ENCODE data around the gene RNF214. TPM values are rescaled to one million over a fixed set of nuclear protein-coding genes. Genes with fewer than 3 reads are reported as not detected.
"Not testable (repeated sequence)": the region's sequence is repeated elsewhere in the genome, so short reads cannot be mapped to it uniquely, and the experiment has no call there.

RNF214 gene
- total and polyA plus RNA-seq, 10 of the 15 experiments (the other 5 are each of a cell fraction or from before 2014, with no cell fraction given): 4.8 to 16.8 (median 10.5) TPM

DNA sequence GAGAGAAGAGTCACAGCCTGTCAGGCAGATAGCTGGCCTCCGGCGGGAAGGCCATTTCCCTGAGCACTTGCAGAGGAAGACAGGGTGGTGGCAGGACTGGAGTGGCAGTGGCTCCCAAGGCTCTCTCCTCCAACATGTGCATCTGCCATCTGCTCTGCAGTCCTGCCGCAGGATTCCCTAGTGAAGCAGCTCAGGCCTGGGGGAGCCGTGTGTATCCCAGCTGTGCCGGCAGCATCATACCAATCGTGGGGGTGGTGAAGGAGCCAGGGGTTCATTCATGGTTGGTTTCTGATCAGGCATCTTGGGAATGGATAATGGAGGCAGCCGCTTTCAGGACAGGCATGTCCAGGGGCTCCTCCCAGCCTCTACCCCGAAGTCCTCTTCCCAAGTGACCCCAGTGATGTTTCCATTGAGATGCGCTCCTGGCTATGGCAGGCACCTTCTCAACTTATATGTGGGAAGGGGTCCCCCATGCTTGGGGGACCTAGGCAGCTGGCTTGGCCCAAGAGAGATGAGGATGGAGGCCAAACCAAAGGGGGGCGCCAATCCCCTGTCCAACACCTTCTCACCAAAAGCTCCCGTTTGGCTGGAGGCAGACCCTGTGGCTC lies 27.2 kb upstream of the RNF214 start:
- Histone ChIP-seq H3K27me3 (replicated peaks in 1 of 2; ENCODE audit: control insufficient read depth in 2 of 2, insufficient read depth in 2 of 2, low read length in 1 of 2) (no peaks in the 10 kb centered on the region), H3K4me1 (ENCODE audit: control insufficient read depth, insufficient read depth, low read length) (no peaks in the 10 kb centered on the region), H3K27ac (ENCODE audit: control insufficient read depth, insufficient read depth) (no peak overlapping the region), H3K9ac (ENCODE audit: control insufficient read depth, insufficient read depth, low read length) (no peak overlapping the region), H3K9me3 (replicated peaks; ENCODE audit: control insufficient read depth, insufficient read depth, low read length) (no peaks in the 10 kb centered on the region), H4K20me1 (ENCODE audit: control insufficient read depth, insufficient read depth) (no peaks in the 10 kb centered on the region), H3K79me2 (ENCODE audit: control insufficient read depth, insufficient read depth, low read length) (no peaks in the 10 kb centered on the region), H3K4me2 (ENCODE audit: control insufficient read depth, insufficient read depth) (no peak overlapping the region), H3K36me3 (ENCODE audit: control insufficient read depth in 2 of 2, insufficient read depth in 2 of 2, low read length in 1 of 2) (peaks cover 0 to 4% of the 10 kb centered on the region in 2 experiments; a peak in 3 of 4 replicates), H3K4me3 (no peak overlapping the region), H2AFZ (ENCODE audit: control insufficient read depth, low read depth, low read length) (no peak overlapping the region)
- ChIA-PET RAD21 (ENCODE audit: unreplicated experiment) (interaction anchor here (0.6 to 0.9 kb wide), 2 partner anchors 22 to 1444 kb away, joined by 3 read pairs; no protein-coding TSS in a partner anchor), SMC1A (ENCODE audit: uncharacterized antibody, unreplicated experiment) (interaction anchor here (0.7 kb wide), 1 partner anchor 370 kb away, joined by 3 read pairs; no protein-coding TSS in a partner anchor), POLR2A (no interaction called here), CTCF (interaction anchor here (1.1 kb wide), 1 partner anchor 10 kb away, joined by 3 read pairs; no protein-coding TSS in a partner anchor)
- intact Hi-C loops (cut with micrococcal nuclease; ENCODE audit: unreplicated experiment): loop anchor here (5.0 kb wide), 1 partner anchor 73 kb away; no protein-coding TSS in a partner anchor
- WGBS (ENCODE audit: insufficient coverage, insufficient replicate concordance, low lambda C conversion rate, missing lambda C conversion rate): 93% methylated on average over 11 of the region's 11 CpGs
- ATAC-seq (no peak), DNase-seq (ENCODE audit: low read depth, low spot score) (no peak), FAIRE-seq (no peak)
- TF ChIP-seq MEF2B (IDR thresholded peaks at IDR 0.05; ENCODE audit: partially characterized antibody, poor library complexity, severe bottlenecking) (no peak), CEBPB (IDR thresholded peaks at IDR 0.05; ENCODE audit: borderline replicate concordance in 1 of 2, low read depth in 2 of 2, low read length in 2 of 2) (no peak), ETV6 (conservative IDR thresholded peaks at IDR 0.05 in 1 of 2, IDR thresholded peaks at IDR 0.05 in 1 of 2; ENCODE audit: borderline replicate concordance in 1 of 2, low read depth in 1 of 2) (no peak), POLR2A (IDR thresholded peaks at IDR 0.05; ENCODE audit: low read depth, low read length) (peak; percentile 39; the same call in 1 of the 2 replicates)
- in situ Hi-C loops (cut with MboI): loop anchor here (5.0 kb wide), 1 partner anchor 73 kb away; no protein-coding TSS in a partner anchor
- BruUV-seq (replicated peaks): no TSS peak

GRCh38 chr11:117206111-117206510 lies 26.4 kb upstream of the RNF214 start:
- H3K36me3 ChIP-seq (ENCODE audit: control insufficient read depth in 2 of 2, insufficient read depth in 2 of 2, low read length in 1 of 2); H3K4me2 ChIP-seq (ENCODE audit: control insufficient read depth, insufficient read depth); SMC1A ChIA-PET (ENCODE audit: uncharacterized antibody, unreplicated experiment); H3K27me3 ChIP-seq (replicated peaks in 1 of 2; ENCODE audit: control insufficient read depth in 2 of 2, insufficient read depth in 2 of 2, low read length in 1 of 2); DNase-seq (ENCODE audit: low read depth, low spot score); H4K20me1 ChIP-seq (ENCODE audit: control insufficient read depth, insufficient read depth); ATAC-seq; RAD21 ChIA-PET (ENCODE audit: unreplicated experiment); H2AFZ ChIP-seq (ENCODE audit: control insufficient read depth, low read depth, low read length); H3K4me1 ChIP-seq (ENCODE audit: control insufficient read depth, insufficient read depth, low read length); H3K9me3 ChIP-seq (replicated peaks; ENCODE audit: control insufficient read depth, insufficient read depth, low read length); FAIRE-seq; H3K9ac ChIP-seq (ENCODE audit: control insufficient read depth, insufficient read depth, low read length); H3K4me3 ChIP-seq; POLR2A ChIA-PET; H3K79me2 ChIP-seq (ENCODE audit: control insufficient read depth, insufficient read depth, low read length); CTCF ChIA-PET; H3K27ac ChIP-seq (ENCODE audit: control insufficient read depth, insufficient read depth): not testable (repeated sequence)
- BruUV-seq (replicated peaks): TSS peak; percentile 49
- intact Hi-C loops (cut with micrococcal nuclease; ENCODE audit: unreplicated experiment) (loop anchor here (5.0 kb wide), 1 partner anchor 74 kb away; no protein-coding TSS in a partner anchor), in situ Hi-C loops (cut with MboI) (loop anchor here (5.0 kb wide), 1 partner anchor 74 kb away; no protein-coding TSS in a partner anchor)
- WGBS (ENCODE audit: insufficient coverage, insufficient replicate concordance, low lambda C conversion rate, missing lambda C conversion rate): 78% methylated on average over 7 of the region's 8 CpGs

GRCh38 chr11:117206859-117207258 lies 25.6 kb upstream of the RNF214 start:
- CTCF ChIA-PET; H2AFZ ChIP-seq (ENCODE audit: control insufficient read depth, low read depth, low read length); BruUV-seq (replicated peaks); H3K4me3 ChIP-seq; FAIRE-seq; H4K20me1 ChIP-seq (ENCODE audit: control insufficient read depth, insufficient read depth); H3K9me3 ChIP-seq (replicated peaks; ENCODE audit: control insufficient read depth, insufficient read depth, low read length); H3K27ac ChIP-seq (ENCODE audit: control insufficient read depth, insufficient read depth); H3K4me1 ChIP-seq (ENCODE audit: control insufficient read depth, insufficient read depth, low read length); SMC1A ChIA-PET (ENCODE audit: uncharacterized antibody, unreplicated experiment); RAD21 ChIA-PET (ENCODE audit: unreplicated experiment); H3K27me3 ChIP-seq (replicated peaks in 1 of 2; ENCODE audit: control insufficient read depth in 2 of 2, insufficient read depth in 2 of 2, low read length in 1 of 2); H3K36me3 ChIP-seq (ENCODE audit: control insufficient read depth in 2 of 2, insufficient read depth in 2 of 2, low read length in 1 of 2); H3K9ac ChIP-seq (ENCODE audit: control insufficient read depth, insufficient read depth, low read length); H3K79me2 ChIP-seq (ENCODE audit: control insufficient read depth, insufficient read depth, low read length); ATAC-seq; DNase-seq (ENCODE audit: low read depth, low spot score); H3K4me2 ChIP-seq (ENCODE audit: control insufficient read depth, insufficient read depth); POLR2A ChIA-PET: not testable (repeated sequence)
- WGBS (ENCODE audit: insufficient coverage, insufficient replicate concordance, low lambda C conversion rate, missing lambda C conversion rate): 86% methylated on average over 6 of the region's 11 CpGs
- in situ Hi-C loops (cut with MboI) (loop anchor here (5.0 kb wide), 1 partner anchor 75 kb away; no protein-coding TSS in a partner anchor), intact Hi-C loops (cut with micrococcal nuclease; ENCODE audit: unreplicated experiment) (loop anchor here (5.0 kb wide), 1 partner anchor 75 kb away; no protein-coding TSS in a partner anchor)
